ENCODE data around the gene CLN6.
"Not testable (repeated sequence)": the region's sequence is repeated elsewhere in the genome, so short reads cannot be mapped to it uniquely, and the experiment has no call there.

CLN6 gene

DNA sequence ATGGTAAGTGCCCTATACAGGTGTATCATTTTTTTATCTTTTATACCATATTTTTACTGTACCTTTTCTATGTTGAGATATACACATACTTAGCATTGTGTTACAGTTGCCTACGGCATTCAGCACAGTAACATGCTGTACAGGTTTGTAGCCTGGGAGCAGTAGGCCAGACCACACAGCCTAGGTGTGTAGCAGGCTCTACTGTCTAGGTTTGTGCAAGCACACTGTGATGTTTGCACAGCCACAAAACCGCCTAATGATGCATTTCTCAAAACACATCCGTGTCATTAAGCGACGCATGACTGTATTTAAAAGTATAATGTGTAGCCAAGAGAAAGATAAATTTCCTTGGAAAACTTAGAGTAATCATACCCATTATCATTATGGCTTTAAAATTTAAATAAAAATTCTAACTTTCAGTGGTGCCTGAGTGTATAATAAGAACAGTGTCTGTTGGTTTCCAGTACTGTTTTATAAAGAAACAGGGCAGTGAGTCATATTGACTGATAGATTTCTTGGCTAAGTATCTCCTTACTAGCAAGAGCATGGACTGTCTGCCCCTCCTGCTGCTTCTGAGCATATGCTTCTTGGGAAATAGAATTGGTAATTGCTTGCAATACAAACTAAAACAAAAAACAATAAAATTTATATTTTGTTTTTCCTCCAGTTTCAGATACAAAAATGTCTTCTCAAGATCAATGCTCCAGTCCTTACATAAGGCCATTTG, 42.7 kb downstream of the CLN6 start:
- no peak for DNase-seq

DNA sequence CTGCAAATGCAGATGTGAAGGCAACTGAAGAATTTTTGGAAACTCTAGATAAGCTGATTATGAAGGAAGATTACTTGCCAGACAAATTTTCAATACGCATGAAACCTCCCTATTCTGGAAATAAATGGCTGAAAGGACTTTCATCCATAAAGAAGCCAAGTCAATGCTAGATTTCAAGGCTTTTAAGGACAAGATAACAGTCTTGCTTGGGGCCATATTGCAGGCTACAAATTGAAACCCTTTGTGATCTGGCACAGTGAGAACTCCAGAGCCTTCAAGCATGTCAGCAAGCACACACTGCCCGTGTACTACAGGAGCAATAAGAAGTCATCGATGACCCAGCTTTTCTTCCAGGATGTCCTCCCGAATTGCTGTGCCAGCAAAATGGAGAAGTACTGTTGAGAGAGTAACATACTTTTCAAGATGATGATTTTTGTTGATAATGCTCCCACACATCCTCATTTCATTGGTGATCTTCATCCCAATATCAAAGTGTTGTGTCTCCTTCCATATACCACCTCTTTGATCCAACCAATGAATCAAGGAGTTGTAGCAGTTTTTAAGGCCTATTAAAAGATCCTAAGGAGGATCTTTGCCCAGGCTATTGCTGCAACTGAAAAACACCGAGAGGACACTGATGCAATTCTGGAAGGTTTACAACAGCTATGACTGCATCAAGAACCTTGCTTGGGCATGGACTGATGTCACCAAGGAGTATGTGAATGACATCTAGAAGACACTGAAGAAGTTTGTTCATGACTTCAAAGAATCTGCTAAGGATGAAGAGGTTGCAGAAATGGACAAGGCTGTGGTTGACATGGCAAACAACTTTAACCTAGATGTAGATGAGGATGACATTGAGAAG, 44.7 kb downstream of the CLN6 start:
- DNase-seq: no peak

DNA sequence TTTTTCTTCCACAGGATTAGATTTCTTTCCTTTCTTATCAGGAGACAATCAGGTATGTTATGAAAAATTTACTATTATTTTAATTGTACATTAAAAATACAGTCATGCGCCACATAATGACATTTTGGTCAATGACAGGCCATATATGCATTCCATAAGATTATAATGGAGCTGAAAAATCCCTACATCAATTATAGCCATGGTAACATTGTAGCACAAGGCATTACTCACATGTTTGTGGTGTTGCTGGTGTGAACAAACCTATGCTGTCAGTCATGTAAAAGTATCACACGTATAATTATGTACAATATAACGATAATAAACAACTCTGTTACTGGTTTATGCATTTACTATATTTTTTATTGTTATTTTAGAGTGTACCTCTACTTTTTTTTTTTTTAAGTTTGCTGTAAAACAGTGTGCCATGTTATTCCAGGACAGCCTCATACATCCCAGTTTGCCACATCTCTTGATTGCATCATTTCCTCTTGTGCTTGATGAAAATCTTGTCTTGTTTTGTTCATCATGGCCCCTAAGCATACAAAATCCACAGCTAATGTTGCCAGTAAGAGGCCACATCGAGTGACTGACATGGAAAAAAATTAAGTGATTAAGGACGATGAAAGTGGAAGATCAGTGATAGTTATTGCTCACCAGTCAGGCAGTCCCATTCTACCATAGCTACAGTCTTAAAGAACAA, 45.8 kb downstream of the CLN6 start:
- DNase-seq: no peak

DNA sequence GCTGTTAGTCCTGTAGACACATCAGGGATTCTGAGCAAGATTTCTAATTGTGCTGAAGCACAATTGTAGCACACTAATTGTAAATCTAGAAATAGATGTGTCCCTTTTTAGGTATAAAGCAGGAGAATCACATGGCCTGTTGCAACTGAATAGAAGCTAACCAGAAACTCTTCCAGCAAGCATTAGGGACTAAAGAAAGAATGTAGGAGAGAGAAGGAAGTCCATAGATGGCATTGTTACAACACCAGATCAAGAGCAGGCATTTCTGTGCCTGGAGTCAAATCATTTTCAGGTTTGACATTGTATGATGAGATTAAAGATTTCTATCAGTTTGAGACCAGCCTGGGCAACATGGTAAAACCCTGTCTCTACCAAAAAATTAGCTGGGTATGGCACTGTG, 51.8 kb downstream of the CLN6 start:
- no peak for DNase-seq

- no peak for DNase-seq
These were observed 52.9 kb downstream of the CLN6 start for GRCh38 chr15:68176601-68177000.

DNA sequence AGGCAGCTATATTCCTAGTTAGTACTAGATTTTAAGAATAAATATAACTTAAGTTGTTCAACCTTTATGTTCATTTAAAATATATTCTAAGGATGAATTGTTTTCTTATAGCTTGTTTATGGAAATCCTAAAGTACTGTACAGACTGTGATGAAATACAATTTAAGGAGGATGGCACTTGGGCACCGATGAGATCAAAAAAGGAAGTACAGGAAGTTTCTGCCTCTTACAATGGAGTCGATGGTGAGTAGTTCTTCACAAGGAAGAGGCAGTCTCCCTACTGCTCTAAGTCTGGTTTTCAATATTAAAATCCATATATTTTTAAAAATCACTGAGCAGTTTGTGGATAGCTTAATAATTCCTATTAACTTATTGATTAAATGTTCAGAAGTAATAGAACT, 54.0 kb downstream of the CLN6 start:
- DNase-seq: no peak

GRCh38 chr15:68173119-68173518, 56.4 kb downstream of the CLN6 start:
- DNase-seq: no peak

DNA sequence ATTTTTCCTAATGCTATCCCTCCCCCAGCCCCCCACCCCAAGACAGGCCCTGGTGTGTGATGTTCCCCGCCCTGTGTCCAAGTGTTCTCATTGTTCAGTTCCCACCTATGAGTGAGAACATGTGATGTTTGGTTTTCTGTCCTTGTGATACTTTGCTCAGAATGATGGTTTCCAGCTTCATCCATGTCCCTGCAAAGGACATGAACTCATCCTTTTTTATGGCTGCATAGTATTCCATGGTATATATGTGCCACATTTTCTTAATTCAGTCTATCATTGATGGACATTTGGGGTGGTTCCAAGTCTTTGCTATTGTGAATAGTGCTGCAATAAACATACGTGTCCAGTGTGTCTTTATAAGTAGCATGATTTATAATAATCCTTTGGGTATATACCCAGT, 57.5 kb downstream of the CLN6 start:
- DNase-seq: not testable (repeated sequence)

DNA sequence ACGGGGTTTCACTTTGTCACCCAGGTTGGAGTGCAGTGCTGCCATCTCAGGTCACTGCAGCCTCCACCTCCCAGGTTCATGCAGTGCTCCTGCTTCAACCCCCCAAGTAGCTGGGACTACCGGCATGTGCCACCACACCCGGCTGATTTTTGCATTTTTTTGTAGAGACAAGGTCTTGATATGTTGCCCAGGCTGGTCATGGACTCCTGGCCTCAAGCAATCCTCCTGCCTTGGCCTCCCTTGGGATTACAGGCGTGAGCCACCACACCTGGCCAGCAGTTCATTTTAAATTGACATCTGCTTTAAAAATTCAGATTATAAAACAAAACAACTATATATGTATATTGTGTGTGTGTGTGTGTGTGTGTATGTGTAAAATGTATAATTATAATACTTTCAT, 62.7 kb downstream of the CLN6 start:
- no peak for DNase-seq

DNA sequence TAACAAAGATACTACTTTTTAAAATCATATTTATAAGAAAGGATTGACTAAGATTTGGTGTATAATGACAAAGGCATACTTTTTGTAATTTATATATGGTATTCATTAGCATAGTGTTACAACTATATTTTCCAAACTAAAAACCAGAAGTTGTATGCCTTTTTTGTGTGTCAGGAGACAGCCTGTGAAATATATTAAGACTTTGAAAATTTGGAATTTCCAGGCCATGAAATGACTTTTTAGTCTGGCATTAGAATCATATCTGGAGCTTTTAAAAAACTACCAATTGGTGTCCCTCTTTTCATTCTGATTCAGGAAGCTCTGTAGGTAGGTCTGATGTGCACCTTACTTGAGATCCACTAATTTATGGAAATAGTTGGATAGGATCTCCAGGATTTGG, 66.3 kb downstream of the CLN6 start:
- DNase-seq: no peak

DNA sequence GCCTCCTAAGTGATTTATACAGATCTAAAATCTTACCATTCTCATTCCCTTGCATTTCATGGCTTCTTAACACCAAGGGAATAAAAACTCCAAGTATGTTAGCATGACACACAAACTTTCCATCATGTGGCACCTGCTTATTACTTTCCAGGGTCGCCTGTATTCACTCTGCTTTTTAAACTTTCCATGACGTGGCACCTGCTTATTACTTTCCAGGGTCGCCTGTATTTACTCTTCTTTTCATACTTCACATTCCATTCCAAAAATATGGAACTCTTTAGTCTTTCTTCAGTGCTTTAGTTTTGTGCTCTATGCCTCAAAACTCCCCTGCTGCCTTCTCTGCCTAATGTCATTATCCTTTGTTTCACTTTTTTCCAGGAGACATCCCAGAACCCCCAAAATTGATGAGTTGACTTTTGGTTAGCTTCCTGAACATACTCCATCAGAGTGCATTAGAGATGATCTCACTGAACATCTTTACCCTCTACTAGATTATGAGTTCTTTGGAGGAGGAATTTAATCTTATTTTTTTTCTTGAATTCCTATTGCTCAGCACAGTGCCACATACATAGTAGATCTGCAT, 71.4 kb downstream of the CLN6 start:
- DNase-seq: no peak

GRCh38 chr15:68157074-68157473, 72.5 kb downstream of the CLN6 start:
- DNase-seq: no peak
